ENCODE measurements around the gene PARD3. TPM values are rescaled to one million over a fixed set of nuclear protein-coding genes. Genes with fewer than 3 reads are reported as not detected.

PARD3 gene
- polyA plus RNA-seq, 2 of the 4 experiments (the other 2 are of a cell fraction), result 110 to 200 TPM

DNA sequence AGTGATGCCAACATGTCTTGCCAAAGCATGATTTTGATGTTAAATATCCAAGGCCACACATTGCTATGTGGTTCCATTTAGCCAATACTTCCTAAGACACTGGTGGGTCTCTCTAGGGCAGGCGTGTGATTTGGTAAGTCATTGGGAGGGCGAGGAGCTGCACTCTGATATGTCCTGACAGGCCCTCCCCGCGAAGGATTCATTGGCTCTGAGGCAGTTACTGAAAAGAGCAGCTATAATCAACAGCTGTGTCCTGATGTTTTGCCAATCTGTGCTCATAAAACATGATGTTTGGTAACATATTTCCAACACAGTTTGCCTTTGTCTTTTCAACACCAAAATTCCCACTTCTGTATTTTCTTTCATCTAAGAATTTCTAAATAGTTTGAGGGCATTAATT lies 646.7 kb downstream of the PARD3 start (continued):
- TF ChIP-seq CTCF (IDR thresholded peaks at IDR 0.05) (no peak), BHLHE40 (IDR thresholded peaks at IDR 0.05; ENCODE audit: low read depth, low read length) (no peak), GATA3 (IDR thresholded peaks at IDR 0.05; ENCODE audit: borderline replicate concordance) (no peak), RFX5 (IDR thresholded peaks at IDR 0.05) (no peak), TFCP2L1 (CRISPR knock-in tag; IDR thresholded peaks at IDR 0.05) (no peak), CEBPB (IDR thresholded peaks at IDR 0.05) (no peak), CHD4 (IDR thresholded peaks at IDR 0.05; ENCODE audit: borderline replicate concordance) (no peak)
- TF ChIP-seq, protein P1, sequence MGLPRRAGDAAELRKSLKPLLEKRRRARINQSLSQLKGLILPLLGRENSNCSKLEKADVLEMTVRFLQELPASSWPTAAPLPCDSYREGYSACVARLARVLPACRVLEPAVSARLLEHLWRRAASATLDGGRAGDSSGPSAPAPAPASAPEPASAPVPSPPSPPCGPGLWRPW (IDR thresholded peaks at IDR 0.05), result no peak

DNA sequence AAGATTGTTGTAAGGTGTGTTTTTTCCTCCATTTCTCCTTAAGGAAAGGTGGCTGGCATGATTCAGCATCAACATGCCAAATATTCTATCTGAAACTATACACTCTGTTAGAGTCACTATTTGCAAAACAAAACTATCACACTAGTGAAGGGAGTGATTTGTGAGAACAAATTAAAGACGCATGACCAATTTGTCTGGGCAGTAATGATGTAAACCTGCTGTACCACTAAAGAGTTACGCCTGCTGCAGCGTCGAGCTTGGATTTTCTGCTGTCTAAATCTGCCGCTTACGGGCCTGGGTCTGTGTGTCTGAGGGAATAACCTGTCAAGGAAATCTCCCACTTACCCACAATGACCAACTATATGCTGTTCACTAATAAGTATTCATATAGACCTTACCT lies 648.3 kb downstream of the PARD3 start:
- FAIRE-seq, result no peak
- ChIA-PET CTCF (interaction anchor here (1.0 kb wide), 1 partner anchor 8 kb away, joined by 3 read pairs; no protein-coding TSS in a partner anchor), POLR2A (no interaction called here)
- Histone ChIP-seq H3K4me2 (no peak overlapping the region), H3K4me3 (no peak overlapping the region), H3K4me1 (no peaks in the 10 kb centered on the region), H3K9me3 (no peaks in the 10 kb centered on the region), H3K27ac (no peak overlapping the region)
- no peak for ATAC-seq
- TF ChIP-seq RNF2 (IDR thresholded peaks at IDR 0.05; ENCODE audit: borderline replicate concordance, low read depth) (no peak), JUN (IDR thresholded peaks at IDR 0.05) (no peak), MYC (IDR thresholded peaks at IDR 0.05; ENCODE audit: borderline replicate concordance, low read length) (no peak), ESRRA (IDR thresholded peaks at IDR 0.05; ENCODE audit: borderline replicate concordance, low read length) (no peak), RAD21 (conservative IDR thresholded peaks at IDR 0.05 in 1 of 2, IDR thresholded peaks at IDR 0.05 in 1 of 2) (no peak), REST (IDR thresholded peaks at IDR 0.05) (no peak), KDM1A (IDR thresholded peaks at IDR 0.05; ENCODE audit: low read depth) (no peak), EHF (CRISPR knock-in tag; IDR thresholded peaks at IDR 0.05) (no peak)
- TF ChIP-seq, protein P2, sequence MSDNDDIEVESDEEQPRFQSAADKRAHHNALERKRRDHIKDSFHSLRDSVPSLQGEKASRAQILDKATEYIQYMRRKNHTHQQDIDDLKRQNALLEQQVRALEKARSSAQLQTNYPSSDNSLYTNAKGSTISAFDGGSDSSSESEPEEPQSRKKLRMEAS (IDR thresholded peaks at IDR 0.05), result no peak
- TF ChIP-seq, protein P3, sequence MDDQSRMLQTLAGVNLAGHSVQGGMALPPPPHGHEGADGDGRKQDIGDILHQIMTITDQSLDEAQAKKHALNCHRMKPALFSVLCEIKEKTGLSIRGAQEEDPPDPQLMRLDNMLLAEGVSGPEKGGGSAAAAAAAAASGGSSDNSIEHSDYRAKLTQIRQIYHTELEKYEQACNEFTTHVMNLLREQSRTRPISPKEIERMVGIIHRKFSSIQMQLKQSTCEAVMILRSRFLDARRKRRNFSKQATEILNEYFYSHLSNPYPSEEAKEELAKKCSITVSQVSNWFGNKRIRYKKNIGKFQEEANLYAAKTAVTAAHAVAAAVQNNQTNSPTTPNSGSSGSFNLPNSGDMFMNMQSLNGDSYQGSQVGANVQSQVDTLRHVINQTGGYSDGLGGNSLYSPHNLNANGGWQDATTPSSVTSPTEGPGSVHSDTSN (IDR thresholded peaks at IDR 0.05), result no peak
- WGBS (ENCODE audit: missing lambda C conversion rate), result 91% methylated on average over 6 of the region's 6 CpGs
- DNase-seq (ENCODE audit: low read depth in 1 of 2, low spot score in 1 of 2), result no peak

GRCh38 chr10:34166354-34166753 lies 648.7 kb downstream of the PARD3 start:
- Histone ChIP-seq H3K9me3 (no peaks in the 10 kb centered on the region), H3K4me3 (no peak overlapping the region), H3K4me2 (no peak overlapping the region), H3K4me1 (no peaks in the 10 kb centered on the region), H3K27ac (no peak overlapping the region)
- ATAC-seq (no peak), DNase-seq (ENCODE audit: low read depth in 1 of 2, low spot score in 1 of 2) (no peak), FAIRE-seq (no peak)
- CTCF ChIA-PET, result interaction anchor here (1.0 kb wide), 1 partner anchor 8 kb away, joined by 3 read pairs; no protein-coding TSS in a partner anchor
- POLR2A ChIA-PET, result no interaction called here
- WGBS (ENCODE audit: missing lambda C conversion rate), result 98% methylated on average over 5 of the region's 5 CpGs
- TF ChIP-seq CHD4 (IDR thresholded peaks at IDR 0.05; ENCODE audit: borderline replicate concordance) (no peak), ZFP36 (IDR thresholded peaks at IDR 0.05; ENCODE audit: borderline replicate concordance, partially characterized antibody) (no peak), TFCP2L1 (CRISPR knock-in tag; IDR thresholded peaks at IDR 0.05) (no peak), SREBF2 (IDR thresholded peaks at IDR 0.05) (no peak), POLR2A (IDR thresholded peaks at IDR 0.05; ENCODE audit: low read length) (no peak), MAZ (IDR thresholded peaks at IDR 0.05; ENCODE audit: borderline replicate concordance, low read depth, low read length) (no peak), FOSL2 (IDR thresholded peaks at IDR 0.05) (no peak), FOSL2 (CRISPR knock-in tag; IDR thresholded peaks at IDR 0.05) (no peak), HOXA7 (CRISPR knock-in tag; IDR thresholded peaks at IDR 0.05) (no peak), MAFK (IDR thresholded peaks at IDR 0.05; ENCODE audit: partially characterized antibody) (no peak), JUN (IDR thresholded peaks at IDR 0.05) (no peak), KDM5A (IDR thresholded peaks at IDR 0.05) (no peak), RAD21 (conservative IDR thresholded peaks at IDR 0.05 in 1 of 2, IDR thresholded peaks at IDR 0.05 in 1 of 2) (no peak)
- TF ChIP-seq, protein P4, sequence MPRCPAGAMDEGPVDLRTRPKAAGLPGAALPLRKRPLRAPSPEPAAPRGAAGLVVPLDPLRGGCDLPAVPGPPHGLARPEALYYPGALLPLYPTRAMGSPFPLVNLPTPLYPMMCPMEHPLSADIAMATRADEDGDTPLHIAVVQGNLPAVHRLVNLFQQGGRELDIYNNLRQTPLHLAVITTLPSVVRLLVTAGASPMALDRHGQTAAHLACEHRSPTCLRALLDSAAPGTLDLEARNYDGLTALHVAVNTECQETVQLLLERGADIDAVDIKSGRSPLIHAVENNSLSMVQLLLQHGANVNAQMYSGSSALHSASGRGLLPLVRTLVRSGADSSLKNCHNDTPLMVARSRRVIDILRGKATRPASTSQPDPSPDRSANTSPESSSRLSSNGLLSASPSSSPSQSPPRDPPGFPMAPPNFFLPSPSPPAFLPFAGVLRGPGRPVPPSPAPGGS (IDR thresholded peaks at IDR 0.05), result no peak
- TF ChIP-seq, protein P5, sequence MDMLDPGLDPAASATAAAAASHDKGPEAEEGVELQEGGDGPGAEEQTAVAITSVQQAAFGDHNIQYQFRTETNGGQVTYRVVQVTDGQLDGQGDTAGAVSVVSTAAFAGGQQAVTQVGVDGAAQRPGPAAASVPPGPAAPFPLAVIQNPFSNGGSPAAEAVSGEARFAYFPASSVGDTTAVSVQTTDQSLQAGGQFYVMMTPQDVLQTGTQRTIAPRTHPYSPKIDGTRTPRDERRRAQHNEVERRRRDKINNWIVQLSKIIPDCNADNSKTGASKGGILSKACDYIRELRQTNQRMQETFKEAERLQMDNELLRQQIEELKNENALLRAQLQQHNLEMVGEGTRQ (IDR thresholded peaks at IDR 0.05), result no peak

All from A549 (cell line).